H1 (cell line): ENCODE data around the gene TMC4. TPM values are rescaled to one million over a fixed set of nuclear protein-coding genes. Genes with fewer than 3 reads are reported as not detected.

Experiments used
- CTCF ChIA-PET: fragments of 300-600 bp; sonication (Branson Sonifier 250); formaldehyde crosslinking; loops from one replicate; lab custom pipeline; 2021; ENCODE audit not compliant: partially characterized antibody; lab: Charles Lee
- POLR2A ChIA-PET: fragments of 300-600 bp; sonication (Branson Sonifier 250); formaldehyde crosslinking; loops from one replicate; lab custom pipeline; 2021; ENCODE audit warnings: inconsistent platforms; ENCODE audit not compliant: partially characterized antibody; lab: Charles Lee
- DNase-seq, 2 experiments: peaks; one replicate each; pipeline versions ENCODE4 v3.0.0 to v3.0.0-alpha.2; 2010 to 2022; ENCODE audit warnings: low spot score in 2 of 2, low read depth in 1 of 2, mixed read lengths in 1 of 2
- FAIRE-seq: peaks from 2 replicates; lab custom pipeline; 2011; peaks lifted over from hg19 to GRCh38; lab: Jason Lieb, UNC
- H2AFZ ChIP-seq: 2 replicates; pipeline ENCODE4 v1.8.1; 2012; ENCODE audit warnings: low read length, inconsistent platforms
- H2AK5ac ChIP-seq: 2 replicates; pipeline ENCODE4 v1.6.1; 2013; ENCODE audit warnings: low read depth, low read length
- H2BK120ac ChIP-seq: replicated peaks from 2 replicates; pipeline ENCODE3; 2013; ENCODE audit warnings: low read depth, low read length, inconsistent platforms
- H2BK12ac ChIP-seq: 2 replicates; pipeline ENCODE4 v1.6.1; 2013; ENCODE audit warnings: low read depth, low read length
- H2BK15ac ChIP-seq: 2 replicates; pipeline ENCODE4 v1.6.1; 2013; ENCODE audit warnings: low read length
- H2BK20ac ChIP-seq: 2 replicates; pipeline ENCODE4 v1.6.1; 2013; ENCODE audit warnings: low read length
- H2BK5ac ChIP-seq: 2 replicates; pipeline ENCODE4 v1.6.1; 2013; ENCODE audit warnings: low read depth, low read length
- H3K14ac ChIP-seq: 2 replicates; pipeline ENCODE4 v1.6.1; 2013; ENCODE audit warnings: inconsistent platforms; ENCODE audit not compliant: insufficient read length
- H3K18ac ChIP-seq: 2 replicates; pipeline ENCODE4 v1.6.1; 2013; ENCODE audit warnings: low read length; ENCODE audit errors: extremely low read depth
- H3K23ac ChIP-seq: 2 replicates; pipeline ENCODE4 v1.6.1; 2013; ENCODE audit warnings: inconsistent platforms; ENCODE audit not compliant: insufficient read length
- H3K23me2 ChIP-seq: 2 replicates; pipeline ENCODE4 v1.6.1; 2013; ENCODE audit warnings: low read depth, low read length
- H3K27ac ChIP-seq: 2 replicates; pipeline ENCODE4 v1.6.1; 2011; ENCODE audit warnings: low read depth, low read length, inconsistent platforms
- H3K27me3 ChIP-seq, 4 experiments: replicated peaks in 1 of 4; 1 replicate in 1 of 4; 2 replicates in 3 of 4; pipeline versions ENCODE4 v1.6.1 to v1.8.1; 2011 to 2013; ENCODE audit warnings: low read length in 3 of 4, mild to moderate bottlenecking in 3 of 4, inconsistent platforms in 2 of 4, mixed read lengths in 2 of 4, moderate library complexity in 1 of 4; ENCODE audit not compliant: control insufficient read depth in 3 of 4, insufficient read depth in 3 of 4; ENCODE audit errors: extremely low read depth in 1 of 4
- H3K36me3 ChIP-seq, 4 experiments: 2 replicates each; pipeline versions ENCODE4 v1.6.1 to v1.8.1; 2011 to 2013; ENCODE audit warnings: mild to moderate bottlenecking in 4 of 4, low read length in 3 of 4, moderate library complexity in 2 of 4, control low read depth in 1 of 4, inconsistent platforms in 1 of 4; ENCODE audit not compliant: insufficient read depth in 4 of 4, control insufficient read depth in 2 of 4
- H3K4ac ChIP-seq: replicated peaks from 2 replicates; pipeline ENCODE3; 2013; ENCODE audit warnings: low read length, low read depth, mixed read lengths, inconsistent platforms; ENCODE audit not compliant: insufficient read length
- H3K4me1 ChIP-seq, 4 experiments: replicated peaks in 1 of 4; 1 replicate in 1 of 4; 2 replicates in 3 of 4; pipeline versions ENCODE4 v1.6.1 to v1.8.1; 2011 to 2013; ENCODE audit warnings: low read length in 3 of 4, inconsistent platforms in 2 of 4, mixed read lengths in 1 of 4; ENCODE audit not compliant: insufficient read depth in 4 of 4, control insufficient read depth in 3 of 4
- H3K4me2 ChIP-seq, 2 experiments: 2 replicates each; pipeline versions ENCODE4 v1.6.1 to v1.8.1; 2011 to 2013; ENCODE audit warnings: low read depth in 2 of 2, low read length in 2 of 2, control low read depth in 1 of 2, inconsistent platforms in 1 of 2, mild to moderate bottlenecking in 1 of 2; ENCODE audit not compliant: insufficient read depth in 1 of 2
- H3K4me3 ChIP-seq, 4 experiments: fragments of 200-600, 300-600 bp in 1 of 4; sonication (generic), shearing (Covaris generic), sonication (Bioruptor Twin) in 1 of 4; 2 replicates each; pipeline versions ENCODE4 v1.5.1 to v1.8.1; 2011 to 2016; ENCODE audit warnings: low read length in 4 of 4, low read depth in 3 of 4, control low read depth in 2 of 4, inconsistent platforms in 2 of 4, mild to moderate bottlenecking in 2 of 4, mixed read lengths in 1 of 4, moderate library complexity in 1 of 4; ENCODE audit not compliant: insufficient read depth in 2 of 4; ENCODE audit errors: extremely low read depth in 1 of 4
- H3K56ac ChIP-seq: replicated peaks from 2 replicates; pipeline ENCODE3; 2013; ENCODE audit warnings: low read depth, mild to moderate bottlenecking, mixed read lengths, low read length, inconsistent platforms; ENCODE audit not compliant: insufficient read length
- H3K79me1 ChIP-seq: 2 replicates; pipeline ENCODE4 v1.6.1; 2013; ENCODE audit warnings: low read depth, low read length, control low read depth
- H3K79me2 ChIP-seq, 2 experiments: 2 replicates each; pipeline versions ENCODE4 v1.6.1 to v1.8.1; 2012 to 2013; ENCODE audit warnings: low read length in 2 of 2, mild to moderate bottlenecking in 2 of 2, inconsistent platforms in 1 of 2; ENCODE audit not compliant: insufficient read depth in 2 of 2, control insufficient read depth in 1 of 2
- H3K9ac ChIP-seq, 4 experiments: replicated peaks in 1 of 4; 1 replicate in 1 of 4; 2 replicates in 3 of 4; pipeline versions ENCODE4 v1.6.1 to v1.8.1; 2011 to 2013; ENCODE audit warnings: low read depth in 3 of 4, low read length in 3 of 4, control low read depth in 2 of 4, mild to moderate bottlenecking in 2 of 4, moderate library complexity in 2 of 4, inconsistent platforms in 1 of 4; ENCODE audit errors: extremely low read depth in 1 of 4
- H3K9me3 ChIP-seq, 2 experiments: 2 replicates each; pipeline versions ENCODE4 v1.6.1 to v1.8.1; 2012 to 2013; ENCODE audit warnings: mild to moderate bottlenecking in 2 of 2, moderate library complexity in 2 of 2, control low read depth in 1 of 2, inconsistent platforms in 1 of 2, low read depth in 1 of 2, low read length in 1 of 2, mixed read lengths in 1 of 2; ENCODE audit not compliant: insufficient read depth in 2 of 2
- H4K20me1 ChIP-seq, 2 experiments: replicated peaks in 1 of 2; 2 replicates each; pipeline versions ENCODE3 to v1.8.1; 2011 to 2013; ENCODE audit warnings: inconsistent platforms in 2 of 2, low read length in 2 of 2, mild to moderate bottlenecking in 1 of 2; ENCODE audit not compliant: insufficient read depth in 2 of 2, control insufficient read depth in 1 of 2
- H4K5ac ChIP-seq: 2 replicates; pipeline ENCODE4 v1.6.1; 2013; ENCODE audit warnings: low read length, low read depth, mixed read lengths, inconsistent platforms; ENCODE audit not compliant: insufficient read length
- H4K8ac ChIP-seq: 2 replicates; pipeline ENCODE4 v1.8.0; 2013; ENCODE audit warnings: mild to moderate bottlenecking, moderate library complexity, low read length, inconsistent platforms; ENCODE audit not compliant: insufficient read depth; ENCODE audit errors: extremely low read depth
- H4K91ac ChIP-seq: replicated peaks from 2 replicates; pipeline ENCODE3; 2013; ENCODE audit warnings: low read length, mixed read lengths, inconsistent platforms; ENCODE audit not compliant: insufficient read length
- ATF2 ChIP-seq: IDR thresholded peaks from 2 replicates; pipeline ENCODE4 v1.6.1; 2012; ENCODE audit warnings: low read length, inconsistent platforms
- EZH2 ChIP-seq: fragments of 200-600 bp; sonication (generic); IDR thresholded peaks from 2 replicates; pipeline ENCODE4 v1.7.1; 2012; ENCODE audit warnings: low read depth, mild to moderate bottlenecking, moderate library complexity, low read length, inconsistent platforms; ENCODE audit not compliant: severe bottlenecking
- HDAC2 ChIP-seq, 2 experiments: fragments of 300-600 bp in 1 of 2; sonication (generic) in 1 of 2; IDR thresholded peaks; 2 replicates each; pipeline ENCODE4 v1.6.1; 2011 to 2012; ENCODE audit warnings: low read depth in 2 of 2, low read length in 2 of 2, mild to moderate bottlenecking in 2 of 2, moderate library complexity in 2 of 2, borderline replicate concordance in 1 of 2, inconsistent platforms in 1 of 2
- MAFK ChIP-seq: IDR thresholded peaks from 2 replicates; pipeline ENCODE4 v1.6.1; 2012; ENCODE audit warnings: low read depth, mild to moderate bottlenecking, improper control_type of control experiment, low read length
- POLR2A ChIP-seq, 2 experiments: IDR thresholded peaks; 1 replicate in 1 of 2; 2 replicates in 1 of 2; pipeline ENCODE4 v1.6.1; 2011; ENCODE audit warnings: low read depth in 2 of 2, low read length in 2 of 2, mild to moderate bottlenecking in 2 of 2; ENCODE audit errors: control extremely low read depth in 1 of 2
- POLR2AphosphoS5 ChIP-seq: IDR thresholded peaks from 2 replicates; pipeline ENCODE4 v1.6.1; 2011; ENCODE audit warnings: low read depth, low read length
- POU5F1 ChIP-seq: IDR thresholded peaks from 2 replicates; pipeline ENCODE4 v1.6.1; 2011; ENCODE audit warnings: low read depth, mild to moderate bottlenecking, low read length, moderate library complexity
- RNF2 ChIP-seq: fragments of 200-900, 300-1000 bp; sonication (generic); IDR thresholded peaks from 2 replicates; pipeline ENCODE4 v1.7.1; 2016; ENCODE audit warnings: borderline replicate concordance, low read depth, mild to moderate bottlenecking, antibody characterized with exemption, low read length; ENCODE audit not compliant: poor library complexity, severe bottlenecking; ENCODE audit errors: missing control alignments
- SIN3A ChIP-seq, 2 experiments: IDR thresholded peaks in 1 of 2; conservative IDR thresholded peaks in 1 of 2; 2 replicates each; pipeline ENCODE4 v1.6.1; 2011 to 2012; ENCODE audit warnings: low read length in 2 of 2, improper control_type of control experiment in 1 of 2, low read depth in 1 of 2, mild to moderate bottlenecking in 1 of 2
- WGBS, 2 experiments: shearing (Covaris generic) in 1 of 2; methylation state at CpG; one replicate each; pipeline versions ENCODE4 v1.1.6 to v1.1.7; 2013 to 2015; ENCODE audit warnings: low lambda C conversion rate in 2 of 2, mixed read lengths in 2 of 2, inconsistent platforms in 1 of 2, low coverage in 1 of 2, missing lambda C conversion rate in 1 of 2; ENCODE audit not compliant: insufficient replicate concordance in 2 of 2, insufficient coverage in 1 of 2, insufficient read length in 1 of 2; ENCODE audit errors: extremely low coverage in 1 of 2, missing lambda C conversion rate in 1 of 2; 5-methylcytosine and 5-hydroxymethylcytosine counted together
- polyA plus RNA-seq, 7 experiments: library from polyadenylated mRNA; depleted of rRNA in 3 of 7; stranded (reverse) in 5 of 7; unstranded in 2 of 7; fragments of >200 nt in 5 of 7; fragments of 200-250 nt in 2 of 7; gene quantifications; 1 replicate in 5 of 7; 2 replicates in 1 of 7; 4 replicates in 1 of 7; pipeline versions ENCODE4 v1.2.1 to v1.2.3, GENCODE V29; 2011 to 2013; ENCODE audit warnings: missing spikeins in 2 of 7, mixed read lengths in 2 of 7
- total RNA-seq: library from RNA; stranded (reverse); fragmentation: NEBNext Ultra II Directional; extraction: Animal tissue kit (Norgen Biotek cat#: 25700); gene quantifications from 2 replicates; pipeline ENCODE4 v1.2.1, GENCODE V29; 2021

Gene TMC4
- total and polyA plus RNA-seq, 2 of the 8 experiments (the other 6 are each of a cell fraction or from before 2014, with no cell fraction given) = 5.5 to 6.3 TPM

GRCh38 chr19:54204767-54205468 lies 32.0 kb upstream of the TMC4 start:
- Histone ChIP-seq H3K4ac (no peak overlapping the region), H3K23ac (no peak overlapping the region), H3K4me2 (peak overlapping the region; percentile 17 to 60; a peak in 3 of 4 replicates), H2AK5ac (no peak overlapping the region), H4K91ac (no peak overlapping the region), H3K27ac (no peak overlapping the region), H3K79me2 (peaks cover 32 to 64% of the 10 kb centered on the region in 2 experiments), H4K20me1 (peaks cover 57 to 62% of the 10 kb centered on the region in 2 experiments), H3K36me3 (peaks cover 47 to 72% (median 63%) of the 10 kb centered on the region in 4 experiments), H3K79me1 (peaks cover 21% of the 10 kb centered on the region), H3K56ac (no peak overlapping the region), H3K18ac (no peak overlapping the region), H2AFZ (no peak overlapping the region), H3K9ac (peak overlapping the region in 2 of 4 experiments; percentile 14 to 25; a peak in 4 of 7 replicates), H3K14ac (no peak overlapping the region), H3K27me3 (no peaks in the 10 kb centered on the region), H3K4me1 (peaks cover 12 to 25% (median 19%) of the 10 kb centered on the region in 4 experiments), H2BK20ac (no peak overlapping the region), H3K4me3 (peak overlapping the region in 2 of 4 experiments; percentile 12 to 19; a peak in 1 of 8 replicates), H3K23me2 (peaks cover 20% of the 10 kb centered on the region), H2BK120ac (no peak overlapping the region), H4K5ac (no peak overlapping the region), H2BK12ac (no peak overlapping the region), H4K8ac (no peak overlapping the region), H3K9me3 (no peaks in the 10 kb centered on the region), H2BK15ac (no peak overlapping the region), H2BK5ac (no peak overlapping the region)
- 87% methylated on average over 4 of the region's 4 CpGs; no CpG with 5 or more reads in 1 of the 2 experiments for WGBS, 2 experiments
- DNase-seq (no peak), FAIRE-seq (no peak)
- ChIA-PET CTCF (interaction anchor here (1.0 to 1.3 kb wide), 2 partner anchors 57 to 187 kb away, joined by 3 read pairs; no protein-coding TSS in a partner anchor), POLR2A (interaction anchor here (0.7 to 23.4 kb wide), 23 partner anchors 9 to 217 kb away, joined by 3 to 909 read pairs (median 5); partner anchors contain the start of genes LILRB3, LILRB5, MBOAT7 and RPS9)
- TF ChIP-seq MAFK = no peak
- TF ChIP-seq POLR2A (IDR thresholded peaks at IDR 0.05; ENCODE audit: control extremely low read depth in 1 of 2, low read depth in 2 of 2, low read length in 2 of 2) = peak; percentile 29 to 56; a peak in 1 of 3 replicates
- TF ChIP-seq EZH2 = no peak
- no peak for TF ChIP-seq RNF2
- peak; percentile 67 for TF ChIP-seq POLR2AphosphoS5
- no peak for TF ChIP-seq ATF2
- TF ChIP-seq HDAC2 (IDR thresholded peaks at IDR 0.05; ENCODE audit: borderline replicate concordance in 1 of 2, low read depth in 2 of 2, low read length in 2 of 2) = no peak
- TF ChIP-seq POU5F1 = no peak
- no peak for TF ChIP-seq SIN3A (conservative IDR thresholded peaks at IDR 0.05 in 1 of 2, IDR thresholded peaks at IDR 0.05 in 1 of 2; ENCODE audit: low read depth in 1 of 2, low read length in 2 of 2)
